ENCODE measurements around the gene SH2D6. TPM values are rescaled to one million over a fixed set of nuclear protein-coding genes. Genes with fewer than 3 reads are reported as not detected.

The SH2D6 gene
- total and polyA plus RNA-seq, 9 of the 15 experiments (the other 6 are each of a cell fraction or from before 2014, with no cell fraction given) = 0.07 to 0.76 (median 0.33) TPM; not detected in 2

DNA sequence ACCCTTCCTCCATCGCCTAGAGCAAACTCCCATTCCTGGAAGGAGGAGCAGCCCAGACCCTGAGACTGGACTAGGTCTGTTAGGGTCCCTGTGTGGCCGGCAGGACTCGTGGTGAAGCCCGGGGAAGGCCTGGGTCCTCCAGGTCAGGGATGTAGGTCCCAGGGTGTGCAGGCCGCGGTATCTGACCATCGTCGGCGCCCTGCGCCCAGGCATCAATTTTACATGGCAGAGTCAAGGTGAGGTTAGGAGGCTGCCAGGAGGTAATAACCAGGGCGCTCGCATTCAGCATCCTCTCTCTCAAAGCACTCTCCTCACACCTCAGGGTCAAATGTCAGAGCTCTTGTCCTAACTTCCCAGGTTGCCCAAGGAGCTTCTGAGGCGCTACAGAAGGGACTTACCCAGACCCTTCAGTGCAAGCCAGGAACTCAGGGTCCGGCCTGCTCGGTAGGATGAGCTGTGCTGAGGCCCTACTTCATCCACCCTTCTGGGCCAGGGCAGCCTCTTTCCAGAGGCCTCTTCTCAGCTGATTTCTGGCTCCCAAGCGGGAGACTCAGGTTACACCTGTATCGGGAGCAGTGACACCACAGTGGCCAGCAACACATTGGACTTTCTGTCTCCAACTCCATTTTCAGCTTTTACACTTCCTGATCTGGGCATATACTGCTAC lies 628 bp downstream of the SH2D6 start (continued):
- TF ChIP-seq REST (IDR thresholded peaks at IDR 0.05; ENCODE audit: borderline replicate concordance) (no peak), REST (CRISPR knock-in tag; IDR thresholded peaks at IDR 0.05; ENCODE audit: low read depth) (no peak), ZNF707 (CRISPR knock-in tag; conservative IDR thresholded peaks at IDR 0.05) (no peak), ATF6 (CRISPR knock-in tag; IDR thresholded peaks at IDR 0.05) (0 out of 2 replicates have a peak, but pooled peaks have one; percentile 3), CREM (IDR thresholded peaks at IDR 0.05; ENCODE audit: low read depth) (no peak), KAT8 (IDR thresholded peaks at IDR 0.05; ENCODE audit: low read depth) (no peak), NCOA1 (IDR thresholded peaks at IDR 0.05; ENCODE audit: low read depth) (no peak), TBL1XR1 (IDR thresholded peaks at IDR 0.05; ENCODE audit: low read length in 2 of 2) (no peak), RFX1 (IDR thresholded peaks at IDR 0.05) (no peak), FOXK1 (CRISPR knock-in tag; IDR thresholded peaks at IDR 0.05; ENCODE audit: borderline replicate concordance) (no peak), ETV6 (IDR thresholded peaks at IDR 0.05; ENCODE audit: borderline replicate concordance in 1 of 2, low read depth in 2 of 2, low read length in 1 of 2) (no peak), ETV6 (CRISPR knock-in tag; IDR thresholded peaks at IDR 0.05; ENCODE audit: borderline replicate concordance) (no peak), RAD21 (CRISPR knock-in tag; conservative IDR thresholded peaks at IDR 0.05 in 1 of 2, IDR thresholded peaks at IDR 0.05 in 1 of 2) (0 out of 4 replicates have a peak, but pooled peaks of 1 of the 2 experiments have one; percentile 2), BRD9 (IDR thresholded peaks at IDR 0.05; ENCODE audit: low read depth, partially characterized antibody) (no peak), TEAD2 (tag; IDR thresholded peaks at IDR 0.05) (no peak), ZNF445 (CRISPR knock-in tag; IDR thresholded peaks at IDR 0.05; ENCODE audit: low read depth) (no peak)
- TF ChIP-seq, protein P1, sequence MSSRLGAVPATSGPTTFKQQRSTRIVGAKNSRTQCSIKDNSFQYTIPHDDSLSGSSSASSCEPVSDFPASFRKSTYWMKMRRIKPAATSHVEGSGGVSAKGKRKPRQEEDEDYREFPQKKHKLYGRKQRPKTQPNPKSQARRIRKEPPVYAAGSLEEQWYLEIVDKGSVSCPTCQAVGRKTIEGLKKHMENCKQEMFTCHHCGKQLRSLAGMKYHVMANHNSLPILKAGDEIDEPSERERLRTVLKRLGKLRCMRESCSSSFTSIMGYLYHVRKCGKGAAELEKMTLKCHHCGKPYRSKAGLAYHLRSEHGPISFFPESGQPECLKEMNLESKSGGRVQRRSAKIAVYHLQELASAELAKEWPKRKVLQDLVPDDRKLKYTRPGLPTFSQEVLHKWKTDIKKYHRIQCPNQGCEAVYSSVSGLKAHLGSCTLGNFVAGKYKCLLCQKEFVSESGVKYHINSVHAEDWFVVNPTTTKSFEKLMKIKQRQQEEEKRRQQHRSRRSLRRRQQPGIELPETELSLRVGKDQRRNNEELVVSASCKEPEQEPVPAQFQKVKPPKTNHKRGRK (tag; IDR thresholded peaks at IDR 0.05) = no peak

Data from K562 (cell line).